SU-DHL-6 (cell line): ENCODE results near the gene NUP50.

Source experiments
- CTCF ChIP-seq: fragments of 200-600 bp; sonication (generic); IDR thresholded peaks from one replicate; pipeline ENCODE4 v1.5.1; 2017; ENCODE audit warnings: antibody characterized with exemption, mild to moderate bottlenecking, low read length, moderate library complexity; ENCODE audit not compliant: insufficient read depth, poor library complexity, severe bottlenecking
- EZH2phosphoT487 ChIP-seq: fragments of 200-600 bp; sonication (generic), shearing (Covaris generic); conservative IDR thresholded peaks from 2 replicates; pipeline ENCODE4 v1.6.1; 2018; ENCODE audit warnings: mild to moderate bottlenecking, antibody characterized with exemption, low read length, moderate library complexity, mixed read lengths

- TF ChIP-seq CTCF: no peak
- TF ChIP-seq EZH2phosphoT487: no peak
These were observed 25.1 kb downstream of the NUP50 start for GRCh38 chr22:45188779-45189178.
